RCC 7860 (cell line): ENCODE measurements around the gene GABRB1.

Experiments
- DNase-seq: peaks from one replicate; pipeline ENCODE4 v3.0.0-alpha.2; 2015; ENCODE audit warnings: low spot score
- FAIRE-seq: peaks from 2 replicates; lab custom pipeline; 2012; peaks lifted over from hg19 to GRCh38; lab: Jason Lieb, UNC

GABRB1 gene

DNA sequence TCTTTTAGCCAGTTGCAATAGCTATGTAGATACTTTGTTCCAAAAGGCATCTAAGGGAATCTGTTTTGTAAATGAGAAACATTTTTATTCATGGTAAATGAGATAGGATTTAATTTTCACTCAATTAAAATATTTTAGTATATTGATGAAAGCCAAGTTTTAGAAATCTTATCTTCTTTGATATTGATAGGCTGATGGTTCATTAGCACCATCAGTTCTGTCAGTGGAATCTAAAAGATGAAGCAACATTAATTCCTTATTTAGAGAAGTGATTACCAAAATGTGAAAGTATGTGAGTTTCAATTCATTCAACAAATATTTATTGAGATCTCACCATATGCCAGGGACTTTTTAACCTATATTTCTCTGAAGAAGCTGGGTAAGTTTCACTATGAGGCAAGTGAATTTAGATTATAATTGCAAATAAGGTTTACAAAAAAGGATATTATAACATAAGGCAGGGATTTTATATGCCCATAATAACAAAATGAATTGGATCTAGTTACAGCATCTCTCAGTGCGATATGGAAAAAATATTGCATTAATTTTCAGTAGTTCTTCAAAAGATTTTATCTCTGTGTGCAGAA lies 79.3 kb downstream of the GABRB1 start:
- FAIRE-seq (no peak), DNase-seq (no peak)

DNA sequence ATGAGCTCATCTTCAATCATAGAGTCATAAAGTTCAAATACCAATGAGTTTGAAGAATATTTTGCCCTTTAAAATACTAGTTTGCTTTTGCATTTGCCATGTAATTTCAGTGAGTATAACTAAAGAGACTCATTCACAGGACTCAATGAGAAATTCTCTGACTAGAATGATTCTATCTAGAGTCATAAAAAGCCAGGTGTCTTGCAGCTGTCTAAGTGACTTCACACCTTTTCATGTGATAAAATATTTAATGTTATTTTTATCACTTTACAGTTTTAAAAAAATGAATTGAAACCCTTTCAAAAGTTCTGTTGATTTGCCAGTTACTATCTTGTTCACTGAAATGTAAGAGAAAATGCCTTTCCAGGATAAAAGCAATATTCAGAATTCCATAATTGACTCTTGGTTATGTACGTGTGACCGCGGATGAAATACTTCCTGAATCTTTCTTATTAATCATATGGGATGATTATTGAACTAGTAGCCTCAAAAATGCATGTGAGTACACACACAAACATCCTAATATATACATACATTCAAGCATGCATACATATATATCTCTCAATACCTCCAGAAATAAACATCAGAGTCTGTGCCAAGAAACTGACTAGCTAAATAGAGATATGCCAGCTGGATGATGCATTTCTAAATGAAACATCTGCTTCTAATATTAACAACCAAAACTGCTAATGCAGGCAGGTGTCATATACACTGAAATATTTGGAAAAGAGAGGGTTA lies 87.0 kb downstream of the GABRB1 start:
- DNase-seq: no peak
- no peak for FAIRE-seq

DNA sequence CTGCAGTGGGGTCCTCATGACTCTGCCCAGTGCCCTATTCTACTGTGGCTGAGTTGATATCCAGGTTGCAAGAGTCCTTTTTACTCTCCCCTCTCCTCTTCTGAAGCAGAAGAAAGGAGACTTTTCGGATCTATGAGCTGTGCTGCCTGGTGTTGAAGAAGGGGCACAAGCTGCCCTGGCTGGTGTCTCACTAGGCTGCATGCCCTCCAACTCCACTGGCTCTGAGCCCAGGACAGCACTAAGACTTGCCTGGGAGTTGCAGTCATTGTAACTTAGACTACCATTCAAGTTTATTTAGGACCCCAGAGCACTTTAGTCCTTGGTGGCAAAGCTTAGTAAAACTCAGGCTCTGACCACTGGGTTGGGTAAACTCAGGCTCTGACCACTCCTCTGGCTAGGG lies 89.4 kb downstream of the GABRB1 start:
- DNase-seq (no peak), FAIRE-seq (no peak)

DNA sequence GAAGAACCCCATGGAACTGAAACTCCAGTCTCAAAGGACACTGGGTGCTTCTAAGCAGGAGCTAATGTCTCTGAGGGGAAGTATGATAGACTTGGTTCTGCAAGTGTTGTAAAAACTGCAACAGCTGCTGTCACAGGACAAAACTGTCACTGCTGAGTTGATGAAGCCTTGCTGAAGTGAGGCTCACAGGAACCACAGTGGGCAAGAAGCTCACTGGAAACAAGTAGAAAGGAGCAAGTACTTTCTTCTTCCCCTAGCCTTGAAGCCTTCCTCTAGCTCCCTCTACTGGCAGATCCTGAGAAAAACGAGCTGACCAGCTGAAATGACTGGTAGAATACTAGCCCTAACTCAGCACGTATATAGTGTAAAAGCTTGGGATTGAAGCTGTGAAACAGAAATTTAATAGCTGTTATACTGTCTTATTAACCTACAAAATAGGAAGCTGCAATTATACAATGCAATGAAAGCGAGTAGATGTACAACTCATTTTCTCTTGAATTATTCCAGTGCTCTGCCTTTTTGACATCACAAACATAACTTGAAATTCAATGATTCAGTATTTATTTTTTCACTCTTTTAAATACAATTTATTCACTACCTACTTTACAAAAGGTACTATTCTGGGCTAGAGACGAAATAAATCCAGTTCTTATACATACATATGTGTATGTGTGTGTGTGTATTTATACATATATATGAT lies 91.4 kb downstream of the GABRB1 start:
- DNase-seq (peak; percentile 59), FAIRE-seq (peak; percentile 40)

DNA sequence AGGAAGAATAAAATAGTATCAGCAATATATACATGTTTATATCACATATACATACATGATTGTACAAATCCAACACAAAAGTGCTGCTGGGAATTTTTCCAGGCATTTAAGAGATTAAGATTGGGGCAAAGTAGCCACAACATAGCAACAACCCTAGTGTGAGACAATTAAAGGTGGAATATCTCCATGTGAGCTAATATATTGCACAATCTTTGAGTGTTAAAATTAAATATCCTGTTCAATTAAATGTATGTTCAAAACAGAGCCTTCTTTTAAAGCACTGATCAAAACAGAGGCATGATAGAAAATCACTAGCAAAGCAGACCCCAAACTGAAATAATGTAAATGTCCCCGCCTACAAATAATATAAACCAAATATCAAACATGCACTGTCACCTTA lies 97.6 kb downstream of the GABRB1 start:
- DNase-seq (no peak), FAIRE-seq (no peak)

DNA sequence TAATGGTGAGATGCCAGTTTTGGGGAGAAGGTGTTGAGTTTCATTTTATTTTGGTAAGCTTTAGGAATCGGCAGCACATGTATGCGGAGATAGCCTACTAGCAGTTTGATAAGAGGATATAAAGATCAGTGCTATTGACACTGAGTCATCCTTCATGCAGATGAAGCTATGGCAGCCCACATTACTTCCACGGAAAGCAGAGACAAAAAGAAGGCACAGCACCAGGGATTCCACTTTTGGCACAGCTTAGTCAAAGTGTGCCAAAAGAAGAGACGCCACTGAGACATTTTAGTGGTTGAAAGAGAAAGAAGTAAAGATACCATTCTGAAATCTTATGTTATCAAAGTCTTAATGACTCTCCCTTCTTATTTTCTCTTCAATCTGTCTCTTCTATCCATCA lies 103.8 kb downstream of the GABRB1 start:
- FAIRE-seq: no peak

DNA sequence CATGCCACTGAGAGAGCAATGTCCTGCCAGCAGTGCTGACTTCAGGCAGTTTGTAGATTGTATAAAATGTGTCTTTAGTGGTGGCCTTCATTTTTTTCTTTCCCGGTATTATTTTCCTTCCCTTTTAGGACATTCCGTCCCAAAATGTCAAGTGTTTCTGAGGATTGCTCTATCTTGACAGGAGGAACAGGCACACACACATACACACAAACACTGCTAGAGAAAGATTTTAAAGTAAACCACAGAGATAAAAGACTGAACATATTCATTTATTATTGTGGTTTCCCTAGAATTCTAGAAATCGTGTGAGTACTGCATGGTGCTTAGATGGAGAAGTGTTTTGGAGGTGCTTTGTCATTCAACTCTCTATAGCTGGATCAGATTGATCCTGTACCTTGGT lies 111.9 kb downstream of the GABRB1 start:
- FAIRE-seq (no peak), DNase-seq (no peak)

More for the DNA sequence above, 103.8 kb downstream of the GABRB1 start:
- DNase-seq: no peak

DNA sequence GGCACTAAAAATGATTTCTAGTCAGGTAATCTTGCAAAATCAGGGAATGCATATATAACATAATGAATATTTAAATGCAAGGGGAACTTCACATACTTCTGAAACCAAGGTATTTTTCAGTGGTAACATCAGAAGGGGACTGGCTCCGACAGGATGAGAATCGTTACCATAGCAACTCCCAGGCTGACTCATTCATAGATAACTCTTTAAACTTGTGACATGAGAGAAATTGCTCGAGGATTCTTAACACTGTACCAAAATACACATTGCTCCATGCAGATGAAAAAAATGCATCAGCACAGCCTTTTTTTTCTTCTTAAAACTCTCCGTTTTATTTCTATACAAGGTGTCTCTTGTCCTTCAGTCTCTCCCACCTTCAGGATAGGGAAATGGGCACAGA lies 114.3 kb downstream of the GABRB1 start:
- DNase-seq (peak; percentile 56), FAIRE-seq (no peak)

DNA sequence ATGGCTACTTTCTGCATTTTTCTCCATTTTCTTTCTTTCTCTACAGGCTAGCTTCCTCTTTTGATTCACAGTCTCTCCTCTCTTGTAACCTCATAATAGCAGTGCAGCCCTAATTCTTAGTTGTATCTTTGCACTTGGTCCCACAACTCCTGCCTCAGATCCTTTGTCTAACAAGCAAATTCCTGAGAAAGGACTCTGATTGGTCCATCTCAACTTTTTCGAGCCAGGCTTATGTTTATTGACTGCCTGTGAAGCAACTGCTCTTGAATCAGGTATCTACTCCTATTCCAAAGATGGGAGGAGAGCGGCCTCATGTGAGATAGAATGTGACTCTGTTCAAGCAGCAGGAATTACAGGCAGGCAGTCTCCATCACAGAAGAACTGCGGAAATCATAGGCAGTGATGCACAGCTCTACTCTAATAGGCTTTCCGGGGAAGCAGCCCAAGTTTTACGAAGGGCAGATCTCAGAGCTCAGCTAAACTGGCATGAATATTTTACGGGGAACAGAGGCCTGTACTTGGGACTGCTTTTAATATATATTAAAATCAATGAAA lies 123.5 kb downstream of the GABRB1 start:
- FAIRE-seq: no peak
- no peak for DNase-seq

DNA sequence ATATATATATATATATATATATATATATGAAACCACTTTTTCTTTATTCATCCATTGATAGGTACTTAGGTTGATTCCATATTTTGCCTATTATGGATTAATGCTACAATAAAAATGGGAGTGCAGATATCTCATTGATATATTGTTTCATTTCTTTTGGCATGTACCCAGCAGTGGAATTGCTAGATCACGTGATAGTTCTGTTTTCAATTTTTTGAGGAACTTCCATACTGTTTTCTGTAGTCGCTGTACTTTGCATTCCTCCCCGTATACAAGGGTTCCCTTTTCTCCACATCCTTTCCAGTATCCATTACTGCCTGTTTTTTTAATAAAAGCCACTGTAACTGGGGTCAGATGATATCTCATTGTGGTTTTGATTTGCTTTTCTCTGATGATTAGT lies 124.6 kb downstream of the GABRB1 start:
- FAIRE-seq (no peak), DNase-seq (no peak)

DNA sequence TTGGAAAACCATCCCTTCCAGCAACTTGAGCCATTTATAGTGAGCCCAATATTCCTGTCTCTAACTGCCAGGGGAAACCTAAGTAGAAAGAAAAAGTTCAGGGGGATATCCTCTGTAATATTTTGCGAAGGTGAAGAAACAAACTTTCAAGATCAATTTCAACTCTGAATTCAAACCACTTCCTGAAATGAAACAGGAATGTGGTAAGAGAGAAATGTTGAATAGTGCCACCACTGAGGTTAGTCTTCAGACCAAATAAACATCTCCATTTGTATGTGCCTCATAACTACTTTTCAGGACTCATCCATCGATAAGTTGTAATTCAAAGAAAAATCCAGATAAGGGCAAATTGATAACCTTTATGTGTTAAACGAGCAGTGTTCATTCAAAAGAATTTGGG lies 128.7 kb downstream of the GABRB1 start:
- DNase-seq (no peak), FAIRE-seq (no peak)

DNA sequence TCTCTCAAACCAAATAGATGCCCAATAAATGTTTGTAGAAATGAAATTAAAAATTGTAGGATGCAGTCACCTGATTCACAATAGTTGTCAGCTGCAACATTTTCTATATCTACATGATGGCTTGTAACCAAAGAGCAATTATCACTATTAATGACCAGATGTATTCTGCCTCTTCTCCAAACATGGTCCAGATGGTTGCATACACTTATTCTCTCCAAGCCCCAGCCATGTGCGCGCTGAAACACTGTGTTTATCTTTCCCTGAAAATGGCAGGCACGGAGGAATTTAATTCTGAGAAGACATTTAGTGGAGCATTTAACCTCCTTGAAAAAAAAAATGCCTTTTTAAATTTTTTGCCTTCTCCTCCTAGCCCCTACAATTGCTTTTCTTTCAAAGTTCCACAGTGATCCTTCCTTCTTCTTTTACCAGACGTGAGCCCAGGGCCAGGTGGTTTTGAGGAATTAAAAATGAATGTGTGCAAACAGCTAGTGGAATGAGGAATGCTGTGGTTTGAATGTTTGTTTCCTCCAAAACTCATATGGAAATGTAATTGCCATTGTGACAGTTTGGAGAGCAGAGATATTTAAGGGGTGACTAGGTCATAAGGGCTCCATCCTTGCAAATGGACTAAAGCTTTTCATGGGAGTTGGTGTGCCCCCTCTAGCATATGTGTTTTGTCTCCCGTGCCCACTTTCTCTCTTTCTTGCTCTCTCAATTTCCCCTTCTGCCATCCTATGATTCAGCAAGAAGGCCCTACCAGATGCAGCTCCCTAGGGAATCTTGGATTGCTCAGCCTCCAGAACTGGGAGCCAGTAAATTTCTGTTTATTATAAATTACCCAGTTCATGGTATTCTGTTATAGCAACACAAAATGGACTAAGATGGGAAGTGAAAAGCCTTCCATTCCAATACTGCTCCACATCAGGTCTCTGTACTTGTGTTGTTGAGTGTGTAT lies 136.0 kb downstream of the GABRB1 start:
- FAIRE-seq (no peak), DNase-seq (no peak)

DNA sequence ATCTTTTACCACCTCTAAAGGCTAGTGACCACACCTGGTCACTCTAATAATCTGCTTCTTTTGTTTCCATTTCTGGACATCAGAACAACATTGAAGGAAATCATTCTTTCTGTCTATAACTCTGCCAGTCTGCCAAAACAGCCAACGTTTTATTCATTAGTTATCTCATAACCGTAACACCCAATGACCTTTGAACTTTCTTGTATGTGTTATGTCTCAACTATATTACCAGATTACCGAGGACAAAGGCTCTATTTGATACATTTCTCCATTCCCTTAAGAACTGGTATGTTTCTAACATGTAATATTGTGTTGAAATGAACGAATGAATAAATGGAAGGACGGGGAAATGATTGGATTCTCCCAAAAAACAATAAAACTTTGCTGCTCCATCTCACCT lies 152.7 kb downstream of the GABRB1 start:
- DNase-seq: no peak
- FAIRE-seq: no peak

DNA sequence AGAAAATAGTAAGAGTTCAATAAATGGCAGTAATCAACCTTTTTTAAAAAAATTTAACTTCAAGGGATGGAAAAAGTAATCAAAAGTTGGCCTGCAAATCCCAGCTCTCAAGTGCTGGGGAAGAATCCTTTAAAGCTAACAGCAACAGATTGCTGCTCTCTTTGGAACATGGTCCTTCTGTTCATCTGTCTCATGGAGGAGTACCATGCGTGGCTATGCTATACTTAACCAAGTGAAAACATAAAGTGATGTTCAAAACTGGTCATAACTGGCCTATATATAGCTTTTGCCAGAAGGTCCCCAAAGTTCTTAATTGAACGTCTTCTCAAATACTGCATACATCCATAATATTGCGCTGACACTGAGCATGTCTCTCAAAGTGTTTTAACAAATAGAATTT lies 154.4 kb downstream of the GABRB1 start:
- FAIRE-seq: no peak
- DNase-seq: no peak

DNA sequence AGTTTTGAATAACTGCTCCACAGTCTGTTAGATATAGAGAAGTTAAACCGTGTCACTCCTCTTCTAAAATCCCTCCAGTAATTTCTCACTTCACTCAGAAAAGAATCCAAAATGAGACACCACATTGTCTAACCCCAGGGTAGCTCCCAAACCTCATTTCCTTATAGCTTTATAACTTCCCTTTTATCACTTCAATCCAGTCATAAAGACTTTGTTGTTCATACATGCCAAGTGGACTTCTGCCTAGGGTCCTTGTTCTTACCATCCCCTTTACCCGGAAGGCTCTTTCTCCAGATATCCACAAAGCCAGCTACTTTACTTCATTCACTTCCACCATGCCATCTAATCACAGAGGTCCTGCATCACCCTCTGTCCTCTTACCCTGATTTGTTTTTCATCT lies 156.2 kb downstream of the GABRB1 start:
- FAIRE-seq: no peak

DNA sequence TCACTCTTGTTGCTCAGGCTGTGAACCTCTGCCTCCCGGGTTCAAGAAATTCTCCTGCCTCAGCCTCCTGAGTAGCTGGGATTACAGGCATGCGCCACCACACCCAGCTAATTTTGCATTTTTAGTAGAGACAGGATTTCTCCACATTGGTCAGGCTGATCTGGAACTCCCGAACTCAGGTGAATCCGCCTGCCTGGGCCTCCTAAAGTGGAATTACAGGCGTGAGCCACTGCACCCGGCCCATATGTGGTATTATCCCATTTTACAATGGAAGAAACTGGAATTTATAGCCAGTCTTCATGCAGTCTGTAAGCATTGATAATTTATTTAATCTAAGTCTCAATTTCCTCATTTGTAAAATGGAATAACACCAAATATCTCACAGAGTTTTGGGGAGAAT lies 161.8 kb downstream of the GABRB1 start:
- no peak for DNase-seq
- no peak for FAIRE-seq

More for the DNA sequence above, 156.2 kb downstream of the GABRB1 start:
- DNase-seq: no peak

DNA sequence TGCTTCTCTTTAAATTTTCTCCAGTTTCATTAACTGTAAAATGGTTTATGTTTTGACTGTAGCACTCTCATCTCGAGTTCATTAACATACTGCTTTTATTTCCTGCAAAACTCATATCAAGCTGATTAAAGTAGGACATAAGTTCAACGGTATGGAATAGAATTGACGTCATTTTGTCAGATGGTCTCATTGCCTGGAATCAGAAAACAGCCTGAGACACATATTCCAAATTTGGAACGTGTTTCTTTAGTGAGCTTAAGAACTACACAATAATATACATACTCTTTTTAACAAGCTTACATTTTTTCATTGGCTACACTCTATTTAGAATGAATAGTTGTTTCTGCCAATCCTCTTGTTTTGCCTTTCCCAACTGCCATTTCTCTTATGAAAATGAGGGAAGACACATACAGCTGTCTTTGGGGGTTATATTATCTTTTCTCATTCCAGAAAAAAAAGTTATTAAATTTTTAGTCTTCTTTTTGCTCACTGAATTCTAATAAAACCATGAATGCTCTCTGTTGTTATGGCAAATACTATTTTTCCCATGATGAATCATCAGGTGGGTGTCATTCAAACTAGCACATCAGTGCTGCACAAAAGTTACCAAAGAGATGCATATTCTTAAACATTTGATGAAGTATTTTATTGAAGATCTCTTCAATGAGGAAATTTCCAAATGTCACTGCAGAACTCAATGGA lies 162.8 kb downstream of the GABRB1 start:
- DNase-seq (no peak), FAIRE-seq (no peak)

DNA sequence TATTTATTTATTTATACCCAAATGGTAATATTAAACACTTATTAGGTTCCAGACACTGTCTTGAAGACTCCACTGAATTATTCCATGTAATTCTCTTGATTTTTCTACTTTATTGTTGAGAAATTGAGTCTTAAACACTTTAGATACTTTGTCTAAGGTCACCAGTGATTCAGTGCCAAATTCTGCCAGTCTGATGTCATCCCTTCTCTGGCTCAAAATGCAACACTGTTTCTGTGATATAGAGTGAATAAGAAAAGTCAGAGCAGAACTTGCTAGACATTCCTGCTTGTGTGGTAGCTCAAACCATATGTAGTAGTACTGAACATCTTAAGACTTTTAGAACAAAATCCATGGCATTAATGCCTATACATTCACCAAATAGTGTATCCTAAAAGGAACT lies 164.3 kb downstream of the GABRB1 start:
- no peak for FAIRE-seq
- DNase-seq: no peak

DNA sequence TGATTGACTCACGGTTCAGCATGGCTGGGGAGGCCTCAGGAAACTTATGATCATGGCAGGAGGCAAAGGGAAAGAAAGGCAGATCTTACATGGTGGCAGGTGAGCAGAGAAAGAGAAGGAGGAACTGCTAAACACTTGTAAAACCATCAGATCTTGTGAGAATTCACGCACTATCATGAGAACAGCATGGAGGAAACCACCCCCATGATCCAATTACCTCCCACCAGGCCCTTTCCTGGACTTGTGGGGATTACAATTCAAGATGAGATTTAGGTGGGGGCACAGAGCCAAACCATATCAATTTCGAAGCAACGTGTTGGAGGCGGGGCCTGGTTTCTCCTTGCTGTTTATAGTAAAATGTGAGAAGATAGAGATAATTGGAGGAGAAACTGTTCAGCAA lies 167.4 kb downstream of the GABRB1 start:
- FAIRE-seq (no peak), DNase-seq (no peak)

DNA sequence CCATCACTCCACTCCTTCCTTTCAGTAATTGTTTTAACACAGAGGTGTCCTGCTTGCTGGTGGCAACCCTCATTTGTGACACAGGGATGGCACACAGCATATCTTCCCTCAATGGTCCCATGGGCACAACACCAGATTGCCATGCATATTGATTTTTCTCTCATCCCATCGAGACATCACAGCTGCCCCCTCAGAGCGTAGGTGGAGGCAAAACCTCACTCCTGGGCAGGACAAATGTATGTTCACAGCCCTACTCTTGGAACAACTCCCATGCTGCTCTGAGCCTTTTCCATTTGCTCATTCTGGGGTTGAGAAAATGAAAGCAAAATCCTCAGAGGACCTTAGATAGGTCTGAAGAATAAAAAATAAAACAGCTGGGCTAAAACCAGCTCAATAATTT lies 172.2 kb downstream of the GABRB1 start:
- DNase-seq: no peak
- FAIRE-seq: no peak
